T-helper 17 cell (primary cell): ENCODE measurements around the gene LRRC41. TPM values are rescaled to one million over a fixed set of nuclear protein-coding genes. Genes with fewer than 3 reads are reported as not detected.
"Not testable (repeated sequence)": the region's sequence is repeated elsewhere in the genome, so short reads cannot be mapped to it uniquely, and the experiment has no call there.

Experiments
- ATAC-seq: fragments of 150-1000 bp; cut with Tn5 transposase; 2 replicates; pipeline ENCODE4 v1.10.0; 2021; ENCODE audit warnings: mild to moderate bottlenecking, moderate library complexity
- DNase-seq, 3 donors: peaks; one replicate each; pipeline versions ENCODE4 v3.0.0 to v3.0.0-alpha.2; 2020 to 2021
- H3K9me3 ChIP-seq: one replicate; pipeline ENCODE4 v1.7.0; 2013; ENCODE audit warnings: low read length, mild to moderate bottlenecking; ENCODE audit not compliant: control insufficient read depth, poor library complexity, severe bottlenecking
- H3K27ac Mint-ChIP-seq: one replicate; pipeline ENCODE4 v1.8.0; 2022; ENCODE audit warnings: mild to moderate bottlenecking, moderate library complexity, mixed read lengths
- H3K27me3 Mint-ChIP-seq: one replicate; pipeline ENCODE4 v1.8.0; 2022; ENCODE audit warnings: mixed read lengths
- H3K36me3 Mint-ChIP-seq: one replicate; pipeline ENCODE4 v1.8.0; 2022; ENCODE audit warnings: low read depth, mixed read lengths
- H3K4me1 Mint-ChIP-seq: one replicate; pipeline ENCODE4 v1.8.0; 2022; ENCODE audit warnings: mild to moderate bottlenecking, mixed read lengths
- H3K4me3 Mint-ChIP-seq: one replicate; pipeline ENCODE4 v1.8.0; 2022; ENCODE audit warnings: mild to moderate bottlenecking, moderate library complexity, mixed read lengths
- total RNA-seq, 4 donors: library from RNA in 2 of 4; stranded (reverse) in 2 of 4; gene quantifications; one replicate each; pipeline ENCODE4 v1.2.3 and lab custom pipeline; 2022 to 2026

LRRC41 gene, protein sequence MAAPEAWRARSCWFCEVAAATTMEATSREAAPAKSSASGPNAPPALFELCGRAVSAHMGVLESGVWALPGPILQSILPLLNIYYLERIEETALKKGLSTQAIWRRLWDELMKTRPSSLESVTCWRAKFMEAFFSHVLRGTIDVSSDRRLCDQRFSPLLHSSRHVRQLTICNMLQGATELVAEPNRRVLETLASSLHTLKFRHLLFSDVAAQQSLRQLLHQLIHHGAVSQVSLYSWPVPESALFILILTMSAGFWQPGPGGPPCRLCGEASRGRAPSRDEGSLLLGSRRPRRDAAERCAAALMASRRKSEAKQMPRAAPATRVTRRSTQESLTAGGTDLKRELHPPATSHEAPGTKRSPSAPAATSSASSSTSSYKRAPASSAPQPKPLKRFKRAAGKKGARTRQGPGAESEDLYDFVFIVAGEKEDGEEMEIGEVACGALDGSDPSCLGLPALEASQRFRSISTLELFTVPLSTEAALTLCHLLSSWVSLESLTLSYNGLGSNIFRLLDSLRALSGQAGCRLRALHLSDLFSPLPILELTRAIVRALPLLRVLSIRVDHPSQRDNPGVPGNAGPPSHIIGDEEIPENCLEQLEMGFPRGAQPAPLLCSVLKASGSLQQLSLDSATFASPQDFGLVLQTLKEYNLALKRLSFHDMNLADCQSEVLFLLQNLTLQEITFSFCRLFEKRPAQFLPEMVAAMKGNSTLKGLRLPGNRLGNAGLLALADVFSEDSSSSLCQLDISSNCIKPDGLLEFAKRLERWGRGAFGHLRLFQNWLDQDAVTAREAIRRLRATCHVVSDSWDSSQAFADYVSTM
- total RNA-seq (10 to 100 TPM; 30.0 to 30.1 TPM), total RNA-seq (lab: John Stamatoyannopoulos, UW) (39.9 to 54.0 reads per million in 2 donors)

DNA sequence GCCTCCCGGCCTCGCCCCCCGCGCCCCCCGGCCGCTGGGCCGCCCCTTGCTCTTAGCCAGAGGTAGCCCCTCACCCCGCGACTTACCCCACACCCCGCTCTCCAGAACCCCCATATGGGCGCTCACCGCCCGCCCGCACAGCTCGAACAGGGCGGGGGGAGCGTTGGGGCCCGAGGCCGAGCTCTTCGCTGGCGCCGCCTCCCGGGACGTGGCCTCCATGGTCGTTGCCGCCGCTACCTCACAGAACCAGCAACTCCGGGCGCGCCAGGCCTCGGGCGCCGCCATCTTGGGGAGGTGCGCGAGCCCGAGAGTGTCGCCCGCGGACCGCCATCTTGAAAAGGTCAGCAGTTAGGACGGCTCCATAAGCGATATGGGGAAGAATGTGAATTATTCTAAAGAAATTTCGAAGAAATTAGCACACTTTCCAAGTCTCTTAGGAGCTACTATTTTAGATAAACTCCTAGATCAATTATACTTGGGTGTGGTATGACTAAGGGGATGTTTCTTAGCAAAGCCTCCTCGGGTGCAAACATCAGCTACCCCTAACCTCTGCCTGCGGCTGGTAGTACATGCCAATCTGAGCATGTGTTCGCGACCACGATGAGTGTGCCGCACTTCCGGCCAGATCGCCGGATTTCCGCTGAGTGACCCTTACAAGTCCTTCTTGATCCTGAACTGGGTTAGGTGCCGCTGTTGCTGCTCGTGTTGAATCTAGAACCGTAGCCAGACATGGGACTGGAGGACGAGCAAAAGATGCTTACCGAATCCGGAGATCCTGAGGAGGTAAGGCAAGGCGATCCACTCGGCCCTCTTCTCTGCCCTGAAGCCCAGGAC, at the start of gene LRRC41, which contains the start of gene UQCRH:
TSS of gene LRRC41 (minus strand) at position 579 of the 834 bp plus-strand sequence. CDS start at position 285, 294 bp downstream.
TSS of gene UQCRH (plus strand) at position 661 of the 834 bp plus-strand sequence. CDS start at position 730, 69 bp downstream.
- peak within 1 kb of the TSS; percentile 96 for H3K27ac Mint-ChIP-seq
- H3K36me3 Mint-ChIP-seq = peaks cover 3% of the 10 kb centered on the region
- peak within 1 kb of the TSS; percentile 98 for H3K4me3 Mint-ChIP-seq
- peaks cover 39% of the 10 kb centered on the region for H3K4me1 Mint-ChIP-seq
- peak; percentile 87 to 92 (median 88) for DNase-seq
- H3K27me3 Mint-ChIP-seq = no peaks in the 10 kb centered on the region
- H3K9me3 ChIP-seq = no peaks in the 10 kb centered on the region
- peak; percentile 92 for ATAC-seq

GRCh38 chr1:46352363-46352762, 48.9 kb upstream of the LRRC41 start:
- no peak for DNase-seq
- H3K36me3 Mint-ChIP-seq = peaks cover 8% of the 10 kb centered on the region
- peaks cover 6% of the 10 kb centered on the region for H3K4me1 Mint-ChIP-seq
- H3K9me3 ChIP-seq = no peaks in the 10 kb centered on the region
- ATAC-seq = no peak
- no peaks in the 10 kb centered on the region for H3K27me3 Mint-ChIP-seq
- no peak overlapping the region for H3K4me3 Mint-ChIP-seq
- H3K27ac Mint-ChIP-seq = no peak overlapping the region

DNA sequence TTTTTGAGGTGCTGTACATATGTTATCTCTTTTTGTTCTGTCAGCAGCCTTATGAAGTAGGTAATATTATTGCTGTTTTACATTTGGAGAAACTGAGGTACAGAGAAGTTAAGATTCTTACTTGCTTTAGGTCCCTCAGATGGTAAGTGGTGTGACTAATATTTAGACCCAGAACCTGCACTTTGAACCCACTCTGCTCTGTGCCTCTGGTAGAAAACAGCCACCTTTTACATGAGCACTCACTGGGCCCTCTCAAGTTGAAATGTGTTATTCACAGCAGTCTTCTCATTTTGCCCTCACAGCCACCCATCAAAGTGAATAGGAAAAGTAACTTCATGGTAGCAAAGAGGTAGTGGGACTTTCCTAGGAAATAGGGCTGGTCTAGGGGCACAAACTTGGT, 41.9 kb upstream of the LRRC41 start:
- no peak overlapping the region for H3K4me3 Mint-ChIP-seq
- H3K27ac Mint-ChIP-seq = no peak overlapping the region
- H3K9me3 ChIP-seq = no peaks in the 10 kb centered on the region
- H3K36me3 Mint-ChIP-seq = peaks cover 14% of the 10 kb centered on the region
- peaks cover 39% of the 10 kb centered on the region for H3K4me1 Mint-ChIP-seq
- ATAC-seq (no peak), DNase-seq (no peak)
- H3K27me3 Mint-ChIP-seq = no peaks in the 10 kb centered on the region

- DNase-seq (no peak), ATAC-seq (no peak)
- Mint-ChIP-seq H3K4me3 (peak overlapping the region; percentile 31), H3K27ac (no peak overlapping the region), H3K4me1 (peaks cover 43% of the 10 kb centered on the region), H3K27me3 (no peaks in the 10 kb centered on the region), H3K36me3 (peaks cover 12% of the 10 kb centered on the region)
- H3K9me3 ChIP-seq = no peaks in the 10 kb centered on the region
Measured at GRCh38 chr1:46344481-46344880, 41.1 kb upstream of the LRRC41 start.

DNA sequence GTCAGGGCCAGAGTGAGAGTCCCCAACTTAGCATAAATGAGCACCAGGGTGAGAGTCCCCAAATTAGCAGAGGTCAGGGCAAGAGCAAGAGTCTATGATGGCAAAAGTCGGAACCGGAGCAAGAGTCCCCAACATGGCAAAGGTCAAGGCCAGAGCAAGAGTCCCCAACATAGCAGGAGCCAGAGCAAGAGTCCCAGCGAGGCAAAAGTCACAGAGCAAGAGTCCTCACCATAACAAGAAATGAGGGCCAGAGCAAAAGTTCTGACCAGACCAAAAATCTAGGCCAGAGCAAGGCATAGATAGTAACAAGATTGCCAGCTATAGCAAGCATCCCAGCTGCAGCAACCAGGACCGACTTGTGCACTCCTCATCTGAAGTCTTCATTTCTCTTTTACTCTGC, 40.3 kb upstream of the LRRC41 start:
- peak overlapping the region; percentile 99 for H3K27ac Mint-ChIP-seq
- H3K9me3 ChIP-seq = no peaks in the 10 kb centered on the region
- peak overlapping the region; percentile 55 for H3K4me3 Mint-ChIP-seq
- peaks cover 9% of the 10 kb centered on the region for H3K36me3 Mint-ChIP-seq
- ATAC-seq = no peak
- H3K27me3 Mint-ChIP-seq = no peaks in the 10 kb centered on the region
- peaks cover 44% of the 10 kb centered on the region for H3K4me1 Mint-ChIP-seq
- DNase-seq = no peak

- DNase-seq (no peak), ATAC-seq (no peak)
- H3K4me1 Mint-ChIP-seq = peaks cover 45% of the 10 kb centered on the region
- H3K36me3 Mint-ChIP-seq = peaks cover 9% of the 10 kb centered on the region
- H3K9me3 ChIP-seq = no peaks in the 10 kb centered on the region
- peak overlapping the region; percentile 99 for H3K27ac Mint-ChIP-seq
- no peaks in the 10 kb centered on the region for H3K27me3 Mint-ChIP-seq
- peak overlapping the region; percentile 55 for H3K4me3 Mint-ChIP-seq
Measured at GRCh38 chr1:46343351-46343695, 39.9 kb upstream of the LRRC41 start.

- H3K4me1 Mint-ChIP-seq = peaks cover 40% of the 10 kb centered on the region
- DNase-seq (no peak), ATAC-seq (no peak)
- H3K9me3 ChIP-seq = no peaks in the 10 kb centered on the region
- peaks cover 9% of the 10 kb centered on the region for H3K36me3 Mint-ChIP-seq
- H3K27ac Mint-ChIP-seq = peak overlapping the region; percentile 99
- peak overlapping the region; percentile 98 for H3K4me3 Mint-ChIP-seq
- H3K27me3 Mint-ChIP-seq = no peaks in the 10 kb centered on the region
Measured at GRCh38 chr1:46342677-46343350, 39.4 kb upstream of the LRRC41 start.

- no peaks in the 10 kb centered on the region for H3K27me3 Mint-ChIP-seq
- H3K4me3 Mint-ChIP-seq = peak overlapping the region; percentile 98
- peaks cover 9% of the 10 kb centered on the region for H3K36me3 Mint-ChIP-seq
- DNase-seq = peak in 1 of 3 donors; percentile 16
- ATAC-seq = no peak
- no peaks in the 10 kb centered on the region for H3K9me3 ChIP-seq
- H3K27ac Mint-ChIP-seq = peak overlapping the region; percentile 99
- H3K4me1 Mint-ChIP-seq = peaks cover 39% of the 10 kb centered on the region
Measured at GRCh38 chr1:46342084-46342656, 38.8 kb upstream of the LRRC41 start.

- ATAC-seq = no peak
- H3K27ac Mint-ChIP-seq = peak overlapping the region; percentile 99
- peaks cover 9% of the 10 kb centered on the region for H3K36me3 Mint-ChIP-seq
- peaks cover 37% of the 10 kb centered on the region for H3K4me1 Mint-ChIP-seq
- no peaks in the 10 kb centered on the region for H3K27me3 Mint-ChIP-seq
- H3K4me3 Mint-ChIP-seq = peak overlapping the region; percentile 98
- no peaks in the 10 kb centered on the region for H3K9me3 ChIP-seq
- no peak for DNase-seq
Measured at GRCh38 chr1:46341222-46342083, 38.0 kb upstream of the LRRC41 start.

DNA sequence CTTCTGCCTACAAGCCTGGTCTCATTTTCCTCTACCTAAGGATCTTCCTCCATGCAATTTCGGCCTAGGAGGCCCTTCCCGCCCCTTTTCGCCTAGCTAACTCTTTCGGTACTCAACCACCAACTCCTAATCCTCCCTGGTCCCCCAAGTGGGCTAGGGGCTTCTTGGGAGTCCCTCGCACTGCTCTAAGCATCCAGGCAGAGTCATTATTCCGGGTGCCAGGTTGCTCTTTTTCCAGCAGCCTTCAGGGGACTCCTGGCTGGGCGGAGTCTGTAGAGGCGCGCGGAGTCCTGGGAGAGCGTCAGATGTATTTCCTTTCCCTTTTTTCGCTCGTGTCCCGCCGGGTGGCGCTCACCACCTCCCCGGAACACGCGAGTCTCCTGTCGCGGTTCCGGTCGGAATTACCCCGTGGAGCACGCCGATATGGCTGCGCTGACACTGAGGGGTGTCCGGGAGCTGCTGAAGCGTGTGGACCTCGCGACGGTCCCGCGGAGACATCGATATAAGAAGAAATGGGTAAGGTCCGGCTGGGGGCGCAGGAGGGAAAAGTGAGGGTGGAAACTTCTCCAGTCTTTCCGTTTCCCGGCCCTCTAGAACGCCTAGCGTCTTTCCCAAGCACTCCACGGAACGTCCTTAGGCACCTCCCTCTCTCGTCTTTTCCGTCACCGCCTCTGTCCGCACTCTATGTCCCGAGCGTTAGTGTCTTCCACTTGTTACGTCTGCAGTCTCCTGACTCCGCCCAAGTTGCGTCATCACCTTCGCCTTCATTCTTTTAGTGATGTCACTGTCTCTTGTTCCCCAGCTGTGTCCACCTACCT, 37.2 kb upstream of the LRRC41 start, which contains the start of gene NSUN4:
TSS of gene NSUN4 (plus strand) at position 404 of the 818 bp plus-strand sequence. CDS start at position 424, 20 bp downstream.
- ATAC-seq (peak; percentile 91), DNase-seq (peak; percentile 78 to 85 (median 80))
- H3K4me1 Mint-ChIP-seq = peaks cover 37% of the 10 kb centered on the region
- no peaks in the 10 kb centered on the region for H3K9me3 ChIP-seq
- H3K4me3 Mint-ChIP-seq = peak within 1 kb of the TSS; percentile 98
- H3K36me3 Mint-ChIP-seq = peaks cover 9% of the 10 kb centered on the region
- peak within 1 kb of the TSS; percentile 99 for H3K27ac Mint-ChIP-seq
- no peaks in the 10 kb centered on the region for H3K27me3 Mint-ChIP-seq

- peaks cover 22% of the 10 kb centered on the region for H3K4me1 Mint-ChIP-seq
- not testable (repeated sequence) for H3K9me3 ChIP-seq, DNase-seq, H3K4me3 Mint-ChIP-seq, H3K36me3 Mint-ChIP-seq, ATAC-seq, H3K27me3 Mint-ChIP-seq, H3K27ac Mint-ChIP-seq
Measured at GRCh38 chr1:46337409-46337808, 34.0 kb upstream of the LRRC41 start.
